H1 (cell line): ENCODE data around the gene TNNT3. TPM values are rescaled to one million over a fixed set of nuclear protein-coding genes. Genes with fewer than 3 reads are reported as not detected.

Experiments
- CTCF ChIA-PET: fragments of 300-600 bp; sonication (Branson Sonifier 250); formaldehyde crosslinking; loops from one replicate; lab custom pipeline; 2021; ENCODE audit not compliant: partially characterized antibody; lab: Charles Lee
- POLR2A ChIA-PET: fragments of 300-600 bp; sonication (Branson Sonifier 250); formaldehyde crosslinking; loops from one replicate; lab custom pipeline; 2021; ENCODE audit warnings: inconsistent platforms; ENCODE audit not compliant: partially characterized antibody; lab: Charles Lee
- DNase-seq, 2 experiments: peaks; one replicate each; pipeline versions ENCODE4 v3.0.0 to v3.0.0-alpha.2; 2010 to 2022; ENCODE audit warnings: low spot score in 2 of 2, low read depth in 1 of 2, mixed read lengths in 1 of 2
- FAIRE-seq: peaks from 2 replicates; lab custom pipeline; 2011; peaks lifted over from hg19 to GRCh38; lab: Jason Lieb, UNC
- H2AFZ ChIP-seq: 2 replicates; pipeline ENCODE4 v1.8.1; 2012; ENCODE audit warnings: low read length, inconsistent platforms
- H2AK5ac ChIP-seq: 2 replicates; pipeline ENCODE4 v1.6.1; 2013; ENCODE audit warnings: low read depth, low read length
- H2BK120ac ChIP-seq: replicated peaks from 2 replicates; pipeline ENCODE3; 2013; ENCODE audit warnings: low read depth, low read length, inconsistent platforms
- H2BK12ac ChIP-seq: 2 replicates; pipeline ENCODE4 v1.6.1; 2013; ENCODE audit warnings: low read depth, low read length
- H2BK15ac ChIP-seq: 2 replicates; pipeline ENCODE4 v1.6.1; 2013; ENCODE audit warnings: low read length
- H2BK20ac ChIP-seq: 2 replicates; pipeline ENCODE4 v1.6.1; 2013; ENCODE audit warnings: low read length
- H2BK5ac ChIP-seq: 2 replicates; pipeline ENCODE4 v1.6.1; 2013; ENCODE audit warnings: low read depth, low read length
- H3K14ac ChIP-seq: 2 replicates; pipeline ENCODE4 v1.6.1; 2013; ENCODE audit warnings: inconsistent platforms; ENCODE audit not compliant: insufficient read length
- H3K18ac ChIP-seq: 2 replicates; pipeline ENCODE4 v1.6.1; 2013; ENCODE audit warnings: low read length; ENCODE audit errors: extremely low read depth
- H3K23ac ChIP-seq: 2 replicates; pipeline ENCODE4 v1.6.1; 2013; ENCODE audit warnings: inconsistent platforms; ENCODE audit not compliant: insufficient read length
- H3K23me2 ChIP-seq: 2 replicates; pipeline ENCODE4 v1.6.1; 2013; ENCODE audit warnings: low read depth, low read length
- H3K27ac ChIP-seq: 2 replicates; pipeline ENCODE4 v1.6.1; 2011; ENCODE audit warnings: low read depth, low read length, inconsistent platforms
- H3K27me3 ChIP-seq, 4 experiments: replicated peaks in 1 of 4; 1 replicate in 1 of 4; 2 replicates in 3 of 4; pipeline versions ENCODE4 v1.6.1 to v1.8.1; 2011 to 2013; ENCODE audit warnings: low read length in 3 of 4, mild to moderate bottlenecking in 3 of 4, inconsistent platforms in 2 of 4, mixed read lengths in 2 of 4, moderate library complexity in 1 of 4; ENCODE audit not compliant: control insufficient read depth in 3 of 4, insufficient read depth in 3 of 4; ENCODE audit errors: extremely low read depth in 1 of 4
- H3K36me3 ChIP-seq, 4 experiments: 2 replicates each; pipeline versions ENCODE4 v1.6.1 to v1.8.1; 2011 to 2013; ENCODE audit warnings: mild to moderate bottlenecking in 4 of 4, low read length in 3 of 4, moderate library complexity in 2 of 4, control low read depth in 1 of 4, inconsistent platforms in 1 of 4; ENCODE audit not compliant: insufficient read depth in 4 of 4, control insufficient read depth in 2 of 4
- H3K4ac ChIP-seq: replicated peaks from 2 replicates; pipeline ENCODE3; 2013; ENCODE audit warnings: low read length, low read depth, mixed read lengths, inconsistent platforms; ENCODE audit not compliant: insufficient read length
- H3K4me1 ChIP-seq, 4 experiments: replicated peaks in 1 of 4; 1 replicate in 1 of 4; 2 replicates in 3 of 4; pipeline versions ENCODE4 v1.6.1 to v1.8.1; 2011 to 2013; ENCODE audit warnings: low read length in 3 of 4, inconsistent platforms in 2 of 4, mixed read lengths in 1 of 4; ENCODE audit not compliant: insufficient read depth in 4 of 4, control insufficient read depth in 3 of 4
- H3K4me2 ChIP-seq, 2 experiments: 2 replicates each; pipeline versions ENCODE4 v1.6.1 to v1.8.1; 2011 to 2013; ENCODE audit warnings: low read depth in 2 of 2, low read length in 2 of 2, control low read depth in 1 of 2, inconsistent platforms in 1 of 2, mild to moderate bottlenecking in 1 of 2; ENCODE audit not compliant: insufficient read depth in 1 of 2
- H3K4me3 ChIP-seq, 4 experiments: fragments of 200-600, 300-600 bp in 1 of 4; sonication (generic), shearing (Covaris generic), sonication (Bioruptor Twin) in 1 of 4; 2 replicates each; pipeline versions ENCODE4 v1.5.1 to v1.8.1; 2011 to 2016; ENCODE audit warnings: low read length in 4 of 4, low read depth in 3 of 4, control low read depth in 2 of 4, inconsistent platforms in 2 of 4, mild to moderate bottlenecking in 2 of 4, mixed read lengths in 1 of 4, moderate library complexity in 1 of 4; ENCODE audit not compliant: insufficient read depth in 2 of 4; ENCODE audit errors: extremely low read depth in 1 of 4
- H3K56ac ChIP-seq: replicated peaks from 2 replicates; pipeline ENCODE3; 2013; ENCODE audit warnings: low read depth, mild to moderate bottlenecking, mixed read lengths, low read length, inconsistent platforms; ENCODE audit not compliant: insufficient read length
- H3K79me1 ChIP-seq: 2 replicates; pipeline ENCODE4 v1.6.1; 2013; ENCODE audit warnings: low read depth, low read length, control low read depth
- H3K79me2 ChIP-seq, 2 experiments: 2 replicates each; pipeline versions ENCODE4 v1.6.1 to v1.8.1; 2012 to 2013; ENCODE audit warnings: low read length in 2 of 2, mild to moderate bottlenecking in 2 of 2, inconsistent platforms in 1 of 2; ENCODE audit not compliant: insufficient read depth in 2 of 2, control insufficient read depth in 1 of 2
- H3K9ac ChIP-seq, 4 experiments: replicated peaks in 1 of 4; 1 replicate in 1 of 4; 2 replicates in 3 of 4; pipeline versions ENCODE4 v1.6.1 to v1.8.1; 2011 to 2013; ENCODE audit warnings: low read depth in 3 of 4, low read length in 3 of 4, control low read depth in 2 of 4, mild to moderate bottlenecking in 2 of 4, moderate library complexity in 2 of 4, inconsistent platforms in 1 of 4; ENCODE audit errors: extremely low read depth in 1 of 4
- H3K9me3 ChIP-seq, 2 experiments: 2 replicates each; pipeline versions ENCODE4 v1.6.1 to v1.8.1; 2012 to 2013; ENCODE audit warnings: mild to moderate bottlenecking in 2 of 2, moderate library complexity in 2 of 2, control low read depth in 1 of 2, inconsistent platforms in 1 of 2, low read depth in 1 of 2, low read length in 1 of 2, mixed read lengths in 1 of 2; ENCODE audit not compliant: insufficient read depth in 2 of 2
- H4K20me1 ChIP-seq, 2 experiments: replicated peaks in 1 of 2; 2 replicates each; pipeline versions ENCODE3 to v1.8.1; 2011 to 2013; ENCODE audit warnings: inconsistent platforms in 2 of 2, low read length in 2 of 2, mild to moderate bottlenecking in 1 of 2; ENCODE audit not compliant: insufficient read depth in 2 of 2, control insufficient read depth in 1 of 2
- H4K5ac ChIP-seq: 2 replicates; pipeline ENCODE4 v1.6.1; 2013; ENCODE audit warnings: low read length, low read depth, mixed read lengths, inconsistent platforms; ENCODE audit not compliant: insufficient read length
- H4K8ac ChIP-seq: 2 replicates; pipeline ENCODE4 v1.8.0; 2013; ENCODE audit warnings: mild to moderate bottlenecking, moderate library complexity, low read length, inconsistent platforms; ENCODE audit not compliant: insufficient read depth; ENCODE audit errors: extremely low read depth
- H4K91ac ChIP-seq: replicated peaks from 2 replicates; pipeline ENCODE3; 2013; ENCODE audit warnings: low read length, mixed read lengths, inconsistent platforms; ENCODE audit not compliant: insufficient read length
- BRCA1 ChIP-seq: IDR thresholded peaks from 2 replicates; pipeline ENCODE4 v1.6.1; 2012; ENCODE audit warnings: low read depth, low read length, improper control_type of control experiment
- EP300 ChIP-seq, 2 experiments: IDR thresholded peaks; 1 replicate in 1 of 2; 2 replicates in 1 of 2; pipeline ENCODE4 v1.6.1; 2011 to 2012; ENCODE audit warnings: low read depth in 2 of 2, low read length in 2 of 2, mild to moderate bottlenecking in 2 of 2, borderline replicate concordance in 1 of 2, inconsistent platforms in 1 of 2, moderate library complexity in 1 of 2
- EZH2 ChIP-seq: fragments of 200-600 bp; sonication (generic); IDR thresholded peaks from 2 replicates; pipeline ENCODE4 v1.7.1; 2012; ENCODE audit warnings: low read depth, mild to moderate bottlenecking, moderate library complexity, low read length, inconsistent platforms; ENCODE audit not compliant: severe bottlenecking
- PHF8 ChIP-seq: fragments of 200-600 bp; sonication (generic); conservative IDR thresholded peaks from 2 replicates; pipeline ENCODE4 v1.7.1; 2012; ENCODE audit warnings: low read depth, mild to moderate bottlenecking, inconsistent platforms, low read length, moderate library complexity
- POLR2A ChIP-seq, 2 experiments: IDR thresholded peaks; 1 replicate in 1 of 2; 2 replicates in 1 of 2; pipeline ENCODE4 v1.6.1; 2011; ENCODE audit warnings: low read depth in 2 of 2, low read length in 2 of 2, mild to moderate bottlenecking in 2 of 2; ENCODE audit errors: control extremely low read depth in 1 of 2
- RFX5 ChIP-seq: IDR thresholded peaks from 2 replicates; pipeline ENCODE4 v1.6.1; 2011; ENCODE audit warnings: low read depth, low read length, improper control_type of control experiment, borderline replicate concordance
- RNF2 ChIP-seq: fragments of 200-900, 300-1000 bp; sonication (generic); IDR thresholded peaks from 2 replicates; pipeline ENCODE4 v1.7.1; 2016; ENCODE audit warnings: borderline replicate concordance, low read depth, mild to moderate bottlenecking, antibody characterized with exemption, low read length; ENCODE audit not compliant: poor library complexity, severe bottlenecking; ENCODE audit errors: missing control alignments
- SIRT6 ChIP-seq: IDR thresholded peaks from one replicate; pipeline ENCODE4 v1.7.1; 2012; ENCODE audit warnings: low read length, inconsistent platforms
- SUZ12 ChIP-seq: fragments of 200-600 bp; sonication (generic); IDR thresholded peaks from 2 replicates; pipeline ENCODE4 v1.6.1; 2012; ENCODE audit warnings: mild to moderate bottlenecking, inconsistent platforms, low read length, moderate library complexity, mixed read lengths
- TAF1 ChIP-seq: IDR thresholded peaks from 2 replicates; pipeline ENCODE4 v1.6.1; 2011; ENCODE audit warnings: mild to moderate bottlenecking, low read depth, low read length
- TAF7 ChIP-seq: optimal IDR thresholded peaks from 2 replicates; pipeline ENCODE3; 2011; ENCODE audit warnings: low read depth, mild to moderate bottlenecking, inconsistent platforms, low read length, moderate library complexity, borderline replicate concordance
- WGBS, 2 experiments: shearing (Covaris generic) in 1 of 2; methylation state at CpG; one replicate each; pipeline versions ENCODE4 v1.1.6 to v1.1.7; 2013 to 2015; ENCODE audit warnings: low lambda C conversion rate in 2 of 2, mixed read lengths in 2 of 2, inconsistent platforms in 1 of 2, low coverage in 1 of 2, missing lambda C conversion rate in 1 of 2; ENCODE audit not compliant: insufficient replicate concordance in 2 of 2, insufficient coverage in 1 of 2, insufficient read length in 1 of 2; ENCODE audit errors: extremely low coverage in 1 of 2, missing lambda C conversion rate in 1 of 2; 5-methylcytosine and 5-hydroxymethylcytosine counted together
- polyA plus RNA-seq, 7 experiments: library from polyadenylated mRNA; depleted of rRNA in 3 of 7; stranded (reverse) in 5 of 7; unstranded in 2 of 7; fragments of >200 nt in 5 of 7; fragments of 200-250 nt in 2 of 7; gene quantifications; 1 replicate in 5 of 7; 2 replicates in 1 of 7; 4 replicates in 1 of 7; pipeline versions ENCODE4 v1.2.1 to v1.2.3, GENCODE V29; 2011 to 2013; ENCODE audit warnings: missing spikeins in 2 of 7, mixed read lengths in 2 of 7
- total RNA-seq: library from RNA; stranded (reverse); fragmentation: NEBNext Ultra II Directional; extraction: Animal tissue kit (Norgen Biotek cat#: 25700); gene quantifications from 2 replicates; pipeline ENCODE4 v1.2.1, GENCODE V29; 2021

Gene TNNT3
- total and polyA plus RNA-seq, 2 of the 8 experiments (the other 6 are each of a cell fraction or from before 2014, with no cell fraction given), result not detected

- Histone ChIP-seq H3K36me3 (no peaks in the 10 kb centered on the region), H3K79me2 (no peaks in the 10 kb centered on the region), H4K91ac (no peak overlapping the region), H3K4ac (no peak overlapping the region), H3K9me3 (no peaks in the 10 kb centered on the region), H3K27ac (no peak overlapping the region), H2AK5ac (no peak overlapping the region), H4K5ac (no peak overlapping the region), H2BK15ac (0 out of 2 replicates have a peak overlapping the region, but pooled peaks have one; percentile 61), H4K8ac (no peak overlapping the region), H3K23ac (no peak overlapping the region), H3K27me3 (no peaks in the 10 kb centered on the region), H3K23me2 (peaks cover 6% of the 10 kb centered on the region; the same call in 1 of the 2 replicates), H4K20me1 (no peaks in the 10 kb centered on the region), H3K56ac (no peak overlapping the region), H2BK5ac (no peak overlapping the region), H3K9ac (no peak overlapping the region), H3K18ac (no peak overlapping the region), H2BK12ac (0 out of 2 replicates have a peak overlapping the region, but pooled peaks have one; percentile 50), H3K4me1 (peaks cover 0 to 3% (median 0%) of the 10 kb centered on the region in 4 experiments; a peak in 1 of 7 replicates), H3K14ac (no peak overlapping the region), H2BK20ac (no peak overlapping the region), H2AFZ (no peak overlapping the region), H3K4me3 (no peak overlapping the region), H3K79me1 (no peaks in the 10 kb centered on the region), H3K4me2 (no peak overlapping the region), H2BK120ac (no peak overlapping the region)
- TF ChIP-seq EZH2 (no peak), TAF7 (no peak), RNF2 (no peak), SIRT6 (no peak), POLR2A (IDR thresholded peaks at IDR 0.05; ENCODE audit: control extremely low read depth in 1 of 2, low read depth in 2 of 2, low read length in 2 of 2) (no peak), BRCA1 (no peak), EP300 (IDR thresholded peaks at IDR 0.05; ENCODE audit: borderline replicate concordance in 1 of 2, low read depth in 2 of 2, low read length in 2 of 2) (no peak), RFX5 (no peak), SUZ12 (no peak), PHF8 (no peak), TAF1 (no peak)
- 87% methylated on average over 19 of the region's 34 CpGs; no CpG with 5 or more reads in 1 of the 2 experiments for WGBS, 2 experiments
- POLR2A ChIA-PET, result no interaction called here
- no peak for FAIRE-seq
- CTCF ChIA-PET, result interaction anchor here (0.8 to 3.1 kb wide), 12 partner anchors 9 to 284 kb away, joined by 3 to 16 read pairs (median 5); partner anchors contain the start of gene TNNT3
- DNase-seq, result peak in 1 of 2 experiments; percentile 47
Measured at GRCh38 chr11:1936072-1936780, 16.7 kb downstream of the TNNT3 start.
